ENCODE results near the gene PRPF19.

Gene PRPF19

DNA sequence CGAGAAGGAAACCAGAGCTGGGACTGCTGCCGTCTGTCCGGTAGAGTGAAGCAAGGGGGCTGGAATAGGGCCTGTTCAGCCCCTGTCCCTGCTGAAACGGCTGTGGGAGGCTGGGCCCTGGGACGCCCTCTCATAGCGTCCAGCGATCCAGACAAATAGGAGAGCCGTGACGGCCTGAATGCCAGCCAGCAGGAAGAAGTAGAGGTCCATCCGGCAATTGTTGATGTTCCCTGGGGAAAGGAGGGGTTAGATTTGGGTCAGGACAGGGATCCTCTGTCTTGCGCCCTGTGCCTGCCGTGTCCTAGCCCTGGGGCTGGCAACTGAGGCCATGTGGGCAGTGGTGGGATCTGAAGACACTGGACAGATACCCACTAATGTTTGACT, 30.8 kb upstream of the PRPF19 start:
- DNase-seq = no peak

DNA sequence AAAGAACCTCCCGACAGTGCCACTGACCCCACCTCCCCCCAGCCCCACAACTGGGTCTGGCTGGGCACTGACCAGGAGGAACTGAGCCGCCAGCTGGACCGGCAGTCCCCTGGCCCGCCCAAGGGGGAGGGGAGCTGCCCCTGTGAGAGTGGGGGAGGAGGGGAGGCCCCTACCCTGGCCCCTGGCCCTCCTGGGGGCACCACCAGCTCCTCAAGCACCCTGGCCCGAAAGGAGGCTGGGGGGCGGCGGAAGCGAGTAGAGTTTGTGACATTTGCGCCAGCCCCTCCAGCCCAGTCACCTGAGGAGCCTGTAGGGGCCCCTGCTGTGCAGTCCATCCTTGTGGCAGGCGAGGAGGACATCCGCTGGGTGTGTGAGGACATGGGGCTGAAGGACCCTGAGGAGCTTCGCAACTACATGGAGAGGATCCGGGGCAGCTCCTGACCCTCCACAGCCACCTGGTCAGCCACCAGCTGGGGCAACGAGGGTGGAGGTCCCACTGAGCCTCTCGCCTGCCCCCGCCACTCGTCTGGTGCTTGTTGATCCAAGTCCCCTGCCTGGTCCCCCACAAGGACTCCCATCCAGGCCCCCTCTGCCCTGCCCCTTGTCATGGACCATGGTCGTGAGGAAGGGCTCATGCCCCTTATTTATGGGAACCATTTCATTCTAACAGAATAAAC, 30.2 kb upstream of the PRPF19 start:
- DNase-seq = no peak

DNA sequence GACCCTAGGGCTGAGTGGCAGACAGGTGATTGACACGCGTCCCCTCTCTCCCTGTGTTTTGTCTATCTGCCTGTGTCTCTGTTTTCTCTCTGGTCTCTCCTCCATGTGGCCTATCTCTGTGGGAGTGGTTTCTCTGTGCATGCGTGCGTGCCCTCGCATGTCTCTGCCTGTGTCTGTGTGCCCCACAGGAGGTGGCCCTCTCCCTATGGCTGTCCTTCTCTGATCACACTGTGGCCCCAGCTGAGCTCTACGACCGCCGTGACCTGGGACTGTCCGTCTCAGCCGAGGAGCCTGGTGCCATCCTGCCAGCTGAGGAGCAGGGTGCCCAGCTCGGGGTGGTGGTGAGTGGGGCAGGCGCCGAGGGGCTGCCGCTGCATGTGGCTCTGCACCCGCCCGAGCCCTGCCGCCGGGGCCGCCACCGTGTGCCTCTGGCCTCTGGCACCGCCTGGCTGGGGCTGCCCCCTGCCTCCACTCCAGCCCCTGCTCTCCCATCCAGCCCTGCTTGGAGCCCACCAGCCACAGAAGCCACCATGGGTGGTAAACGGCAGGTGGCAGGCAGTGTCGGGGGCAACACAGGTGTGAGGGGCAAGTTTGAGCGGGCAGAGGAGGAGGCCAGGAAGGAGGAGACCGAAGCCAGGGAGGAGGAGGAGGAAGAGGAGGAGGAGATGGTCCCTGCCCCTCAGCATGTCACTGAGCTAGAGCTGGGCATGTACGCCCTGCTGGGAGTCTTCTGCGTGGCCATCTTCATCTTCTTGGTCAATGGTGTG, 29.5 kb upstream of the PRPF19 start:
- DNase-seq = no peak

DNA sequence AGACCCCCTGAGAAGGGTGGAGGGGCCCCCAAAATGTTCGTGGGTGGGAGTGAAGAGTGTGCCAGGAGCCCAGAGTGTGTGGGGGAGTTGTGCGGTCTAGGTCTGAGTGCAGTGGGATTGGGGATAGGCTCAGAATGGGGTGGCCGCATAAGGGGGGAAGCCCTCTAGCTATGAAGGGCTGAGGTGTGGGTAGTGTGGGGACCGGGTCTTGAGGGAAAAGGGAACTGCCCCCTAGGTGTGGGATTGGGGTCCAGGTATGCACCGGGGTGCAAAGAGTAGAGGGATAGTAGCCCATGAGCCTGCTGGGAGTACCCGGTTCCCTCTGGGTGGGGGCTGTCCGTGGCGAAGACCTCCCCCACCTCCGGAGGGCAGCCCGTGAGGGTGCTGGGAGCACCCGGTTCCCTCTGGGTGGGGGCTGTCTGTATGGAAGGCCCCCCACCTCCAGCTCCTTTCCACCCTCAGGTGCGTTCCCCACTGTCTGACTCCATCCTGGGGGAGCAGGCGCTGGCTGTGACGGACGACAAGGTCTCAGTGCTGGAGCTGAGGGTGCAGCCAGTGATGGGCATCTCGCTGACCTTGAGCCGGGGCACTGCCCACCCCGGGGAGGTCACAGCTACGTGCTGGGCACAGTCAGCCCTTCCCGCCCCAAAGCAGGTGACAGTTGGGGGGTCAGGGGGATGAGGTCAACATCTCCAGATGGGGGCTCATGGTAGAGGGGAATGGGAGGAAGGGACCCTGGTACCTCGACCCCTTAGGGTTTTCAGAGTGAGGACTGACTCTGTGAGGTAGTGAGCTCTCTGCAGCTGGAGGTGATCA, 28.6 kb upstream of the PRPF19 start:
- no peak for DNase-seq

DNA sequence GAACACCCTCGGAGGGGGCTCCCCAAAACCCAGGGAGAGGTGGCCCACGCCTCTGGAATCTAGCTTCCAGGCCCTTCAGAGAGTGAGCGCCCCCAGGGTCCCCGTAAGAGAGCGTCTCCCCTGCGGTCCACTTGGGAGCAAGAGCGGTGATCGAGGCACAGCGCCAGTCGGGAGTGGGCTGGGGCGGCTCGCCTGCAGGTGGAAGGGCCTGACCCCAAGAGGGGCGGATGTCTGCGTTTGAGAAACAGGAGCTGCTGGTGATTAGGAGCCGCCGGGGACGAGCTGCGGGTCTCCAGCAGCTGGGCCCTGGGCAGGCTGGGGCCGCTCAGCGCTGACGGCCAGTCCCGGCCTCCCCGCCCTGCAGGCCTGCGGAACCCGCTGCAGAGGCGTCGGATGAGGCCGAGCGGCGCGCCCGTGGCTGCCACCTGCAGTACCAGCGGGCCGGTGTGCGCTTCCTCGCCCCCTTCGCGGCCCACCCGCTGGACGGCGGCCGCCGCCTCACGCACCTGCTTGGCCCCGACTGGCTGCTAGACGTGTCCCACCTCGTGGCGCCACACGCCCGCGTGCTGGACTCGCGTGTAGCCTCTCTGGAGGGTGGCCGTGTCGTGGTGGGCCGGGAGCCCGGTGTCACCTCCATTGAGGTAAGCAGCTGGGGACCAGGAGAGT, 27.9 kb upstream of the PRPF19 start:
- no peak for DNase-seq

DNA sequence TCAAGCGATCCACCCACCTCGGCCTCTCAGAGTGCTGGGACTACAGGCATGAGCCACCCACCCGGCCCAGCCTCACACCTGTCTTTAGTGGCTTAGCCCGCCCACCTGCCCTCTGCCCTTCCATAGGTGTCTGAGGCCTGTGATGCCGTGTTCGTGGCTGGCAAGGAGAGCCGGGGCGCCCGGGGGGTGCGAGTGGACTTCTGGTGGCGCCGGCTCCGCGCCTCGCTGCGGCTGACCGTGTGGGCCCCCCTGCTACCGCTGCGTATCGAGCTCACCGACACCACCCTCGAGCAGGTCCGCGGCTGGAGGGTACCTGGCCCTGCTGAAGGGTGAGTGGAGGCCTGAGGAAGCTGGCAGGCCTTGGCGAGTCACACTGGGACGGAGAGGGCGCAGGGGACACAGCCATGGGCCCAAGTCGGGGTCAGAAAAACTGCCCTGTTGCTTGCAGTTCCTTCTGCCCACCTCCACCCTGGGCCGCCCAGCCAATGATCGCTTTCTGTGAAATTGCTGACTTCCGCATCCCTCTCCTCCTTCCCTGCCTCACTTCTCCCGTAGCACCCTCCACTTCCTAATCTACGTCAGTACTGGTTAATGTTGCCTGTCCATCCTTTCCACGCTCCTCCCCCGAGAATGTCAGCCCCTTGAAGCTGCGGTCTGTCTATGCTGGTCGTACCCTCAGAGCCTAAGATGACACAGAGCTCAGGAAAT, 27.2 kb upstream of the PRPF19 start:
- DNase-seq = no peak

DNA sequence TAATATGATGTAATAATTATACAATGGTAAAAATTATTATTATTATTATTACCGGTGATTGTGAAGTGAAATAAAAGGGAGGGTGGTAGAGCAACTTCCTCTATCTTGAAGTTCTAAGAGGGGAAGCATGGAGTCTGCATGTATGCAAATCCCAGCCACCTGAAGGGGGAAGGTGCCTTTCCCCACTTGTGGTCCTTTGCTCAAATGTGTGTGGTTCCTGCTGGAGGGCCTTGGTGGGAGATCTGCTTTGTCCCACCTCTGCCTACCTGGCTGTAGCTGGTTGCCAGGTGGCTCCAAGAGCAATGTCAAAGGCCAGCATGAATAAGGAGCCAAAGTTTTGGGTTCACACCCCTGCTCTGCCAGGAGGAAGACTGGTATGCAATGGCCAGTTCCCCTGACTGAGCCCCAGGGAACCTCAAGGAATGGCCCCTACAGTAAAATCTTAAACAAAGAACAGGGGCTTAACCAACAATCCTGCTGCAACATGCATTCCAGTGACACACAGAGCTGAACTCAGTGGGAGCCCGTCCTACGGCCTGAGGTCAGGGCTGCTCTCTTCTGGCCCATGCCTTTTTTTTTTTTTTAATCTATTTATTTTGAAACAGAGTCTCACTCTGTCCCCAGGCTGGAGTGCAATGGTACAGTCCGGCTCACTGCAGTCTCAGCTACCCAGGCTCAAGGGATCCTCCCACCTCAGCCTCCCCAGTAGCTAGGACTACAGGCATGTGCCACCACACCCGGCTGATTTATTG, 26.4 kb upstream of the PRPF19 start:
- DNase-seq = no peak

DNA sequence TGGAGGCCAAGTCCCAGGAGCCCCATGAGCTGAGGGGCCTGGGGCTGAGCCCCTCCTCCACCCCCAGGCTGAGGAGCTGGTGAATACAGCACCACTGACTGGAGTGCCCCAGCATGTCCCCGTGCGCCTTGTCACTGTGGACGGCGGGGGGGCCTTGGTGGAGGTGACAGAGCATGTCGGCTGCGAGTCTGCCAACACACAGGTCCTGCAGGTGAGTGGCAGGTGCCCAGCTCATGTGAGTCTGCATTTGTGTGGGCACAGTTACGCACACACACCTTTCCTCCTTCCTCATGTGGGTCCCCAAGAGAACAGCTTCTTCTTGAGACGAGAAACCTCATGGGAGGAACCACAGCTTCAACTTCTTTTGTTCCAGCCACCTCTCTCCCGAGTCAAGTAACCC, 25.5 kb upstream of the PRPF19 start:
- DNase-seq = no peak

DNA sequence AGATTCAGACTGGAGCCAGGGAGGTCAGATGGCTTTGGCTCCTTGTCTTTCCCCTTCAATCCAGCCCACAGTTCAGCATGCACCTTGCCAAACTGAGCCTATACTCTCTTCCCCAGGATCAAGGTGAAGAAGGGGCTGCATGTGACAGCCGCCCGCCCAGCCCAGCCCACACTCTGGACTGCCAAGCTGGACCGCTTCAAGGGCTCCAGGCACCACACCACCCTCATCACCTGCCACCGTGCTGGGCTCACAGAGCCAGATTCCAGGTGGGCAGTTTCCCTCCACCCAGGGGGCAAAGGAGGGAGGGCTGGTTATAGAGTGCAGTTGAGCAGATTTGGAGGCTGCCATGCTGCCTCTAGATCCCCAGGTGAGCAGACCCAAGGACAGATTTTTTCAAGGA, 24.0 kb upstream of the PRPF19 start:
- no peak for DNase-seq

DNA sequence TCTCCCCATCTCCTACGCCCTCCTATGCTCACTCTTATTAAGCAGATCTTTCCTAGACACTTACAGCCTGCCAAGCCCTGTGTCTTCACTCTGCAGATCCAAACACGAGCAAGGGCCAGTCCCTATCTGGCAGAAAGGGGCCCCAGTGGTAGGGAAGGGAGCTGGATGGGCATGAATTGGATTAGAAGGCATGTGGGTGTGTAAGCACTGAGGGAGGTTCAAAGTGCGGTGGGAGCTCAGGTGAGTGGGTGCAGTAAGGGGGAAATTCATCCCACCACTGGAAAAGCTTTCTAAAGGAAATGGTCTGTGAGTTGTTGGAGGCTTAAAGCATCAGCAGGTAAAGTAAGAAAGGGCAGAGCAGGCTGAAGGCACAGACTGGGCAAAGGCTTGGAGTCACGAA, 23.4 kb upstream of the PRPF19 start:
- DNase-seq = no peak

DNA sequence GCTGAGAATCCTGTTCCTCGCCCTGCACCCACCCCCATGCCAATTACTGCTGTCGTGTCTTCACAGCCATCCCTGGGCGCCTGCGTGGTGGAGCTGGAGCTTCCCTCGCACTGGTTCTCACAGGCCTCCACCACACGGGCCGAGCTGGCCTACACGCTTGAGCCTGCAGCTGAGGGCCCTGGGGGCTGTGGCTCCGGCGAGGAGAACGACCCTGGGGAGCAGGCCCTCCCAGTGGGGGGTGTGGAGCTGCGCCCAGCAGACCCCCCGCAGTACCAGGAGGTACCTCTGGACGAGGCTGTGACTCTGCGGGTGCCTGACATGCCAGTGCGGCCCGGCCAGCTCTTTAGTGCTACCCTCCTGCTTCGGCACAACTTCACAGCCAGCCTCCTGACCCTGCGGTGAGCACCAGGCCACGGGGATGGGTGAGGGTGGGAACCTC, 22.2 kb upstream of the PRPF19 start:
- no peak for DNase-seq

DNA sequence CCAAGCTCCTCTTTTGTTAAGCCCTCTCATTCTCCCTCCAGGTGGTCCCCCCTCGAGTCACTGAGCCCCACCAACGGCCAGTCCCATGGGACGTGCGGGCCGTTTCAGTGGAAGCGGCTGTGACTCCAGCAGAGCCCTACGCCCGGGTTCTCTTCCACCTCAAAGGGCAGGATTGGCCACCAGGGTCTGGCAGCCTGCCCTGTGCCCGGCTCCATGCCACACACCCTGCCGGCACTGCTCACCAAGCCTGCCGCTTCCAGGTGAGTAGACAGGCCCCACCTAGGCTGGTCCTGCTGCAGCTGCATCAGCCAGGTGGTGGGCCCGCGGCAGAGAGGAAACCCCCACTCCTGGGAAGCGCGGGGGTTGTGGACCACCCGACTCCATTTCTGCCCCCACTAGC, 21.2 kb upstream of the PRPF19 start:
- DNase-seq = no peak

DNA sequence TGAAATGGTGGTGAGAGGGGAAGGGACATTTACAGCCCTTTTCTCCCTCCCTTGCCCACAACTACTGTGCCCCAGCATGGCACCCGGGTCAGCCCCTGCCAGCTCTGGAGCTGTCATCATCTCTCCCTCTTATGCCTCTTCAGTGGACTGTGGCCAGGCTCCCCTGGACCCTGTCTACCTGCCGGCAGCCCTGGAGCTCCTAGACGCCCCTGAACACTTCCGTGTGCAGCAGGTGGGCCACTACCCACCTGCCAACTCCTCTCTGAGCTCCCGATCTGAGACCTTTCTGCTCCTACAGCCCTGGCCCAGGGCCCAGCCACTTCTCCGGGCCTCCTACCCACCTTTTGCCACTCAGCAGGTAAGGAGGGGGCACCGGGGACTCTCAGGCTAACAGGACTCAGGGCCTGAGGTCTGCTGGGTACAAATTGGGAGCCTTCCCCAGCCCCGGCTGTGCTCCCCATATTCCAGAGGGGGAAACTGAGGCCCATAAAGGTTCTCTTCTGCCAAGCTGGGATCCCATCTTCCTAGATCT, 20.7 kb upstream of the PRPF19 start:
- DNase-seq = no peak

DNA sequence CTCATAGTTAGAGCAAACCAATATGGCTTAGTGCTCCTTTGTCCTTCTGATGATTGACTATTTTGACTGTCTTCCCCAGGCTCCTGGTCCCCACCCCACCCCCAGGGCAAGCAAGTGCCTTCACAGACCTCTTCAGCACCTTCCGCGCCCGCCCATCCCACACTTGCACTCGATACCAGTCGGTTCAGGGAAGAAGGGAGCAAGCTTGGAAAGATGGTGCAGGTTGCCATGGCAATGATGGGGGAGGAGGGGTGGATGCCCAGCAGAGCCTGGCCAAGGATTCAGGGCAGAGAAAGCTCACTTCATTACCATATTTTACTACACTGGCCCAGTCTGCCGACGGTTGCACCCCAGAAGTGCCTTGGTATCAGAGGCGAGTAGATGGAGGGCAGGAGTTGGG, 20.1 kb upstream of the PRPF19 start:
- no peak for DNase-seq

DNA sequence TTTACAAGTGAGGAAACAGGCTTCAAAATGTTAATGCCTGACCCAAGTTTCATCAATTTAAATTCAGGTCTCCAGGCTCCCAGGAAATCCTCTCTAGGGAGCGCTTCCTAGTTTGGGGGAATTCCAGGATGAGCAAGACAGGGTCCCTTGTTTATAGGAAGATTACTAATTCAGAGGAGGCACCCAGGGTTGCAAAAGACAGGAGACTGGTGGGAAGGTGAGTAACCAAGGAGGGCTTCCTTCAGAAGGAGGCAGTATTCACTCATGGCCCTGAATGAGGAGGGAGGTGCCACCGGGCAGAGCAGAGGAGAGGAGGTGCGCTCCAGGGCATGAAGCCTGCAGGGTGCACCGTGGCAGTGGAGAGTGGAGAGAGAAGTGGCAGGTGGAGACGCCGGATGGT, 19.5 kb upstream of the PRPF19 start:
- peak; percentile 56 for DNase-seq

DNA sequence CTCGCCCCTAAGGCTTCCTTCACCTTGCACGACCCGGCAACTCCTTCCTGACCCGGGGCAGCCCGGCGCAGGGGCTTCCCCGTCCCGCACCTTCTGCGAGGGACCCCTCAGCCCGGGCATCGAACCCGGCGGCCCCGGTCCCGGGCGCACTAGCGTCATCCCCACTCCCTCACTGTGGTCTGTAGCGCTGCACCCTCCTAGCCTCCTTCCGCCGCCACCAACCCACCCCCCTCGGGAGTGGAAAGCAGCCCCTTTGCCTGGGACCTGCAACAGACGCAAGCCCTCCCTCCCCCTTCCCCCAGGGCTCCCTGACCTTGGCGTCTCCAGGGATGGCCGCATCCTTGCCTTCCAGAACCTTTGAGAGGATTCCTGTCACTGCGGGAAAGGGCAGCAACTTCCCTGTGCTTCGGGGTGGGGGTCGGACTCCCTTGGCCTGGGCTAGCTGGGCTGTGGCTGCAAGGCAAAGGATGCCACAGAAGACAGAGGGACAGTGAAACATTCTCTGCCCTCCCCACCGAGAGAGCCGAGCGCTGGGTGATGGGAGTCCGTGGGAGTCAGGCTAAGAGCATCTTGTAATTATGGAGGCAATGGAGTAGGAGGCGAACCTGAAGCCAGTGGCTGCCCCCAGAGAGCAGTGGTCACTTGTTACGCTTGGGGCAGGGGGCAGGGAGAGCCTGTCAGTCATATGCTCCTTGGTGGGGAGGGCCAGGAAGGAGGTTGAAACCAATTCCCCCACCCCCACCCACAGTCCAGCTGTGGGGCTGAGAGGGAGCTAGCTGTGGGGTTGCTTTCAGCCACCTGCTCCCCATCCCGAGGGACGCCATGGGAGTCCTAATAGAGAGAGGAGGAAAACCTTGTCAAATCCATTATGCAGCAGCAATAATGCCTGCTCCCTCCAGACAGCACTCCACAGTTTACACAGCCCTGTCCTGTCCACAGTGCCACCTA, 18.8 kb upstream of the PRPF19 start:
- no peak for DNase-seq

DNA sequence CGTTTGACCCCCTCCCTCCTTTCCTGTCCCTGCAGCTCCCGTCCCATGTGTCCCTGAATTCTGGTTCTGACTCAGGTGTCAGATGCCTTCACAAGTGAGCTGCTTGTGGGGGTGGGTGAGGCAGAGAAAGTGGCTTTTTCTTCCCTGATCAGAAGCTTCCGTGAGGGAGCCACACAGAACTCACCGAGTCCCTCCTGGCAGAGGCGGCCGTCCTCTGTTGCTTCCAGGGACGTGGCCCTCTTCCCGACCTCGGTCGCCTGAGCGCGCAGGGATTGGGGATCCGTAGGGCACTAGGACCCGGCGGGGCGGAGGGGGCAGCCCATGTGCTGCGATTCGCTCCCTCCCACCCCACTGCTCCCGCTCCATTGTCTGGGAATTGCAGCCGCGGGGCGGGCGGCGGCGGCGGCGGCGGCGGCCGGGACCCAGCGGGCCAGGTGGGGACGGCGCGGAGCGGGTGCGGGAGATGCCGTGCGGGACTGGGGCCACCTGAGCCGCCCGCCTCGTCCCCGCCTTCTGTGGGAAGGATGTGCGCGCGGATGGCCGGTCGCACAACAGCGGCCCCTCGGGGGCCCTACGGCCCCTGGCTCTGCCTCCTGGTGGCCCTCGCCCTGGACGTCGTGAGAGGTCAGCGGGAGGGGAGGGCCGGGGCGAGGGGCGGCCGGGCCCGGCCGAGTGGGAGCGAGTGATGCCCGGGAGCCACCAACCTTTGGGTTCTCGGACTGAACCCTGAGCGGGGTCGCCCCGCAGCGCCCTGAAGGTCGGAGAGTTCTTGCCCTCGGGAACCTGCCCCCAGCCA, 17.9 kb upstream of the PRPF19 start, which contains the start of gene TMEM132A:
TSS of gene TMEM132A (plus strand) at position 351 of the 796 bp plus-strand sequence. CDS start at position 525, 174 bp downstream.
- peak; percentile 80 for DNase-seq

DNA sequence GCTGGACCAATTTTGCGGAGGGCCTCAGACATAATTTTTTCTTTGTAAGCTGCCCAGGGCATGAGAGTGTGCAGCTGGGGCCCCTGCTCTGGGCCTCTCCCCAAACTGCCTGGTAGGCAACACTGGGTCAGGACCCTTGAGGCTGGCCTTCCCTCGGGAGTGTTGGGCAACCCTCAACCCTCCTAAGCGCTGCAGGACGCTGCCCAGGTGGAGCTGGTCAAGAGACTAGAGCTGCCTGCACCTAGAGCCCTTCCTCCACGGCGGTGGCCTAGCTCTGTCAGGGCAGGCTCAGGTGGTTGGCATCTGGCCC, 17.4 kb upstream of the PRPF19 start:
- DNase-seq = no peak

DNA sequence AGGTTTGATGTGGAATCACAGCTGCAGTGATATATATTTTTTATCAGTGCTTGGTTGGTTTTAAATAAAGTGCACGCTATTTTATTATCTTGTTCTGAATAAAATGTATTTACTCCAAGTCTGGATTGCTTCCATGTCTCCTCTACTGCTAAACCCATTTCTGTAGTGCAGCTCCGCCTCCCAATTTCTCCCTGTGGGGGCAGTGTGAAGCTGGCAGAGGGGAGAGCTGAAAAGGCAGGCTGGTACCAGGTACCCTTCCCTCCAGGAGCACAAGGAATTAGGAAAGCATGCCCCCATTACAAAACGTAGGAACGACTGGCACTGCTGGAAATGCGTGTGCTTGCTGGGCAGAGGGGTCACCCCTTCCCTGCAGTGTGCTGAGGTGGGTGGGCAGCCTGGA, 16.9 kb upstream of the PRPF19 start:
- DNase-seq = no peak
